Gastroesophageal sphincter (tissue), 3 donors: ENCODE measurements around the gene CDC34.

Experiments
- POLR2A ChIP-seq, 2 donors: fragments of 450-650 bp; IDR thresholded peaks; one replicate each; pipeline ENCODE4 v1.6.1; 2017; ENCODE audit warnings: antibody characterized with exemption in 2 of 2, mild to moderate bottlenecking in 2 of 2, moderate library complexity in 1 of 2
- TF ChIP-seq, protein P1 (sequence below), 4 experiments: fragments of 200-600 bp in 2 of 4; fragments of 450-650 bp in 2 of 4; sonication (generic) in 1 of 4; IDR thresholded peaks; one replicate each; pipeline ENCODE4 v1.5.1; 2017 to 2019; ENCODE audit warnings: antibody characterized with exemption in 4 of 4, mild to moderate bottlenecking in 2 of 4, moderate library complexity in 2 of 4

- no peak for TF ChIP-seq POLR2A (IDR thresholded peaks at IDR 0.05)
- TF ChIP-seq, protein P1, sequence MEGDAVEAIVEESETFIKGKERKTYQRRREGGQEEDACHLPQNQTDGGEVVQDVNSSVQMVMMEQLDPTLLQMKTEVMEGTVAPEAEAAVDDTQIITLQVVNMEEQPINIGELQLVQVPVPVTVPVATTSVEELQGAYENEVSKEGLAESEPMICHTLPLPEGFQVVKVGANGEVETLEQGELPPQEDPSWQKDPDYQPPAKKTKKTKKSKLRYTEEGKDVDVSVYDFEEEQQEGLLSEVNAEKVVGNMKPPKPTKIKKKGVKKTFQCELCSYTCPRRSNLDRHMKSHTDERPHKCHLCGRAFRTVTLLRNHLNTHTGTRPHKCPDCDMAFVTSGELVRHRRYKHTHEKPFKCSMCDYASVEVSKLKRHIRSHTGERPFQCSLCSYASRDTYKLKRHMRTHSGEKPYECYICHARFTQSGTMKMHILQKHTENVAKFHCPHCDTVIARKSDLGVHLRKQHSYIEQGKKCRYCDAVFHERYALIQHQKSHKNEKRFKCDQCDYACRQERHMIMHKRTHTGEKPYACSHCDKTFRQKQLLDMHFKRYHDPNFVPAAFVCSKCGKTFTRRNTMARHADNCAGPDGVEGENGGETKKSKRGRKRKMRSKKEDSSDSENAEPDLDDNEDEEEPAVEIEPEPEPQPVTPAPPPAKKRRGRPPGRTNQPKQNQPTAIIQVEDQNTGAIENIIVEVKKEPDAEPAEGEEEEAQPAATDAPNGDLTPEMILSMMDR (IDR thresholded peaks at IDR 0.05), result no peak
Measured at GRCh38 chr19:496112-496665, 35.4 kb upstream of the CDC34 start, which contains the start of gene MADCAM1.
